HG02642 (cell line): ENCODE data around the gene GAS6.
"Not testable (repeated sequence)": the region's sequence is repeated elsewhere in the genome, so short reads cannot be mapped to it uniquely, and the experiment has no call there.

ENCODE experiments used
- ATAC-seq: cut with Tn5 transposase; IDR thresholded peaks from one replicate; pipeline ENCODE4 v1.9.1; 2021; ENCODE audit warnings: mild to moderate bottlenecking; ENCODE audit not compliant: unreplicated experiment, poor library complexity

The GAS6 gene

DNA sequence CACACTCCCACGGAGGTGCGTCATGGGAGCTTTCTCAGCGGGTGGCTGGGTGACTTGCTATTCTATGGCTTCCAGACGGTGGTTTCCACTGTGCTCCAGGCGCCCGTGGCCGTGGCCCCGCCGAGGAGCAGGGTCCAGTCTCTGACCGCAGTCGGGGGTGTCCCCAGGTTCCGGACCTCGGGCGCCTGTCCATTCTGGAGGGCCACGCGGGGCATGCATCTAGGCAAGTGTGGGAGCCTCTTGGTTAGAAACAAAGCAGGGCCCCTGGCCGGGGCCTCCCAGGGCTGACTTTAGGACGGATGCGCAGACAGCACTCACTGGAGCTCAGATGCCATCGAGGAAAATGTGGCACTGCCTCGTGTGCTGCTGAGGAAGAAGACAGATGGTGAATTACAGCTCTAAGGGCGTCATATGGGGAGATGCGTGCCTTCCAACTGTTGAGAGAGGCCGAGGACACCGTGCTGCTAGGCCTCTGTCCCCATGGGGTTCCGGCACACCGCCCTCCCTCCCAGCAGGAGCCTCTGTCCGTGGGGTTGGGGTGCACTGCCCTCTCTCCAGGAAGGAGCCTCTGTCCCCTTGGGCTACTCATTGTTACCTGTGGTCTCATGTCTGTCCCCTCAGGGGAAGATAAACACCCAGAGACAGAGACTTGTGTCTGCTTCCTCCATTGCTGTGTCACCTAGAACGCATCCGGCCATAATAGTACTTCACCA, 66.8 kb downstream of the GAS6 start:
- ATAC-seq: no peak

- no peak for ATAC-seq
These were observed 67.5 kb downstream of the GAS6 start for GRCh38 chr13:113796211-113796963.

- ATAC-seq: not testable (repeated sequence)
These were observed 68.5 kb downstream of the GAS6 start for GRCh38 chr13:113795362-113795761.

GRCh38 chr13:113794764-113795173, 69.1 kb downstream of the GAS6 start:
- no peak for ATAC-seq

GRCh38 chr13:113794086-113794485, 69.8 kb downstream of the GAS6 start:
- ATAC-seq: no peak

- no peak for ATAC-seq
These were observed 70.2 kb downstream of the GAS6 start for GRCh38 chr13:113793718-113794085.

DNA sequence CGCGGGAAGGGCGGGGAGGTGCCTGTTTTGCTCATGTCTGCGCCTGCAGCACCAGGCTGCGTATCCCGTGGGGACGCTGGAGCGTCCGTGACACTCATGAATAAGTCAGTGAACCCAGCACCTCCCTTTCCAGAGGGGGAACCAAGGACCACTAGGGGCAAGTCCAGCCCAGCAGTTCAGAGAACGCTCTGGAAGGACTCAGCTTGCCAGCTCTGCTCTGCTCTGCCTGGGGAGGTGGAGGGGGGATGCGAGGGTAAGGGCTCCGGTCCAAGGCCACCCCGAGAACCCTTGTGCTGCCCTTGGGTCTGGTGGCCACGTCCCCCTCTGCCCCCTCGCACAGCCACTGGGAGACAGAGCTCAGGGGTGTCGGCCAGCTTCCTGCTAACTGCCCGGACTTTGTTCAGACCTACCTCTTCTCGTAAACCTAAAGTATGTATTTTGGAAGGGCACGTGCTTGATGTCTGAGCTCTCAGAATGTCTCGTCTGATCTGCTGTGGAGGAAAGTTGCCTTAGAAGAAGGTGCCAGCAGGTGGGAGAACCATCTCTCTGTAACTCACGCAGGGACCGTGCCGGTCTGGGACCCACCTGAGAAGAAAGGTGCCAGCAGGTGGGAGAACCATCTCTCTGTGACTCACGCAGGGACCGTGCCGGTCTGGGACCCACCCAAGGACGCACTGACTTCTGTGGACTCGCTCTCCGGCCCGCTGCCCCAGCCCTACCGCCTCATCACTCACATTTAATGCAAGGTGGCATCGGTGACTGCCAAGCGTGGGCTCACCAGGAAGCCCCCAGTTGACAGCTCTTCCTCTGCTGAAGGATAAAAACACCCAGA, 70.8 kb downstream of the GAS6 start:
- ATAC-seq: no peak

GRCh38 chr13:113792236-113792770, 71.6 kb downstream of the GAS6 start:
- no peak for ATAC-seq

DNA sequence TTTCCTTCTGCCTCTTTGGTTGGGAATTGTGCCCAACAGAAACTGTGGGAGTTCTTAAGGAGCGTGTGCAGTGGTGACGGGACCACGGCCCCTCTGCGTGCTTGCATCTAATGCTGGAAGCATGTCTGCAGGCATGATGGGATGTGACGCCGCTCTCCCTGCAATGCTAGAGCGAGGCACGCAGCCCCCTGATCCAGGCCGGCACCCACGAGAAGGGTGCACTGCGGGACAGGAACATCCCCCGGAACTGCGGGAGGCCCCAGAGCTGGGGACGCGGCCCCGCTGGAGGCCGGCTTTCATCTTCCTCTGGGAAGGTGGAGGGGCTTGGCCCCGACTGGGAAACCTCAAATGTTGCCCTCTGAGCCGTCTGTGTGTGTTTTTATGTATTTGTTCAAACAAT, 72.1 kb downstream of the GAS6 start:
- no peak for ATAC-seq

DNA sequence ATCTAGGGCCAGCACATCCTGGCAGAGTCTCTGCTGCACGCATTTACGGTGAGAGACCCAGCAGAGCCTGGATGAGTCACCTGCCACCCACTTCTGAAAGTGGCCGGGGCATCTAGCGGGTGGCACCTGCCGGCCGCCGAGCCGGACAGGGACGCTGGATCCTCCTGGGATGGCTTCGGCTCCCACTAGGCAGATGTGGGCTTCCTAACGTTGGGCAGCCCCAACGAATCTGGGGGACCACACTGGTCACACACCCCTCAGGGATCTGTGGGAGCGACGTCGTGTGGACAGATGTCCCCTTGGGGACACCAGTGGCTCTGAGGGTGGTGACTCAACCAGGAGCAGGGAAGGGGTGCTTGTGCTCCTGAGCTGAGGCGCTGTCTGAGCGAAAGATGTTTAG, 72.7 kb downstream of the GAS6 start:
- ATAC-seq: no peak

GRCh38 chr13:113789931-113790330, 73.9 kb downstream of the GAS6 start:
- not testable (repeated sequence) for ATAC-seq

- ATAC-seq: no peak
These were observed 74.7 kb downstream of the GAS6 start for GRCh38 chr13:113789167-113789566.

GRCh38 chr13:113788413-113789135, 75.3 kb downstream of the GAS6 start:
- ATAC-seq: no peak

- ATAC-seq: no peak
These were observed 76.2 kb downstream of the GAS6 start for GRCh38 chr13:113787694-113788093.

DNA sequence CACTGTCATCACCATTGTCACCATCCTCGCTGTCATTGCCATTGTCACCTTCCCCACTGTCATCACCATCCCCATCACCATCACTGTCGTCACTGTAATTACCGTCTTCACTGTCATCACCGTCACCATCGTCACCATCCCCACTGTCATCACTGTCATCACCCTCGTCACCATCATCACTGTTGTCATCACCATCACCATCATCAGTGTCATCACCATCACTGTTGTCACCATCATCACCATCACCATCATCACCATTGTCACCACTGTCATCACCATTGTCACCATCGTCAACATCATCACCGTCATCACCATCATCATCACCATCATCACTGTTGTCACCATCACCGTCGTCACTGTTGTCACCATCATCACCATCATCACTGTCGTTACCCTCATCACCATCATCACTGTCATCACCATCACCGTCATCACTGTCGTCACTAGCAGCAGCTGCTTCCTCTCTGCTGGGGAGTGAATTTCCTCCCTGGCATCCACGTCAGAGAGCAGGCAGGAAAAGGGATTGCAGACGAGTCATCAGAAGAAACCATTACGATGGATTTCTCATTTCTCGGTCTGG, 77.5 kb downstream of the GAS6 start:
- ATAC-seq: no peak

DNA sequence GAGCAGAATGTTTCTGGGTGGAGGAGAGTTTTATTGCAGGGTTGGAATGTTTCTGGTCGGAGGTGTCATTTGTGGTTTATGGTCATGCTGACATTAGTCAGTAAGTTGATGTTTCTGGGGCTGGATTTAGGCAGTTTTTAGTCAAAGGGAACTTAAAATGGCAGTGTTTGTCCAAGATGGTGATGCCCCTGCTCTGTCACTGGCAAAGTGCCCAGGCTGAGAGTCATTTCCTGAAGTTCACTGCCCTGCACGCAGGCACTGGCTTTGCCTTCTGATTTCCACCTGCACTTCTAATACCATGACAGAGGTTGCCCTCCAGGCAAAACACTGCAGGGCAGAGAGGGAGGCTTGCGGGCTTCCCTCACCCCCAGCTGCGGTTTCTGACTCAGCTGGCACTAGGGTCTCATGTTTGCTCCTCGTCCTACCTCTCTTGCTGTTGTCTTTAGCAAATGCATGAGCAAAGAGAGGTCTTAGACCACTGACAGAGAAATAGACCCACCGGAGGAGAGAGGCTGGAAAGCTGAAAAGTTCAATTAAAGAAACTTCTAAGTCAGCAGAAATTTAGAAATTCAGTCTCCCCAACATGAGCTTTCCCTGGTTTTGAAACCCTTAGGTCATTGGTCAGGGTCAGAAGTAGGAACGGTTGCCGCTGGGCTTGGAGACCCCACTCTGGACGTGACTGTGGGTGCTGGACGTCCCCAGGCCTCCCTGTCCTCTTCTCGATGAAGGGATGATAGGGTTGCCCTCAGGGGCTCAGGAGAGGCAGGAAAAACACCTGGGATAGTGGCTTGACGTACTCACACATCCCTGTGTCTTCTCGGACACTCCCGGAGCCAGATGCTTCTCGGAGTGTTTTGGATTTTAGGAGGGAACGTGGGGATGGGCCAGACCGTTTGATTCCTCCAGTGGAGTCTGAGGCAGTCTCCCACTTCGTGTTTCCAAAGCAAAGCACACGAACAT, 78.5 kb downstream of the GAS6 start:
- ATAC-seq: no peak

DNA sequence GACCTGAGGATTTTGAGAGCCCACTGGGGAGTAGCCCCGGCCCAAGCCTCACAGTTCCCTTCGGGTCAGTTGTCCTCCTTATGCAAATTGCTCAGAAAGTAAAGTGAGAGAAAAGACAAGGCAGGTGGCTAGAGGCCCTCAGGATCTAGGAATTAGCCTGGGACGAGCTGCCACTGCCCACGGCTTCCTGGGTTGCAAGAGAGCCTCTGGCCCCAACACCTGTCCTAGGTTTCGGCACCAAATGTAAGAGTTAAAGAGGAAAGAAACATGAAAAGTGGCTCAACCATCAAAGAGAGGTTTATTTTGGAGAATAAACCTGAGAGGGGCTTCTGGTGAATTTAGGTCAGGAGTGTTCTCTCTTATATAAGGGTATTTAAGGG, 79.2 kb downstream of the GAS6 start:
- ATAC-seq: no peak

DNA sequence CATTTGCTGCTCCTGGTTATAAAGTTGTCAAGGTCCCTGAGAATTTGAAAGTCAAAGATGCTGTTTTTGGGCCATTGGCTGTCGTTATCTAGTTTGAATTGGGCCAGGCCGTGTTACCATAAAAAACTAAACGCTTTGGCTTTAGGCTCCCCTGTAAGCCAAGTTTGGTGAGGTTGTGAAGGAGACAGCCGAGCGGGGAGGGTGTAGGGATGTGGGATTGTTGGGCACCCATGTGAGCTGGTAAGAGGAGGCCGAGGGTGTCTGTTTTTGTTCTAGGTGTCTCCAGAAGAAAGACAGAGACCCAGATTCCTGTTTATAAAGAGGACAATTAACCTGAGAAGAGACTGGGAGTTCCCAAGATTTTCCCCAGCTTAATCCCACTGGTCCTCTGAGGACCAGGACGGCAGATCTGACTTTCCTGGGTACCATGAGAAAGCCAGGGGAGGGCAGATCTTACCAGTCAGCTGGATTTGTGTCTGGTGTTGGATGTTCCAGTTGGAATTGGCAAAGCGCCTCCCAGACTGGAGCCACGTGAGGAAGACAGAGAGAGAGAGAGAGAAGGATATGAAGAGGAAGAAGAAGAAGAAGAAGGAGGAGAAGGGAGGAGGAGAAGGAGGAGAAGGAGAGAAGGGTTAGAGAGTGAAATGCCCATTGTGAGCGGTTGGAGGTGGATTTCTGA, 79.8 kb downstream of the GAS6 start:
- ATAC-seq: no peak
